ENCODE data around the gene PAM16.

Gene PAM16

DNA sequence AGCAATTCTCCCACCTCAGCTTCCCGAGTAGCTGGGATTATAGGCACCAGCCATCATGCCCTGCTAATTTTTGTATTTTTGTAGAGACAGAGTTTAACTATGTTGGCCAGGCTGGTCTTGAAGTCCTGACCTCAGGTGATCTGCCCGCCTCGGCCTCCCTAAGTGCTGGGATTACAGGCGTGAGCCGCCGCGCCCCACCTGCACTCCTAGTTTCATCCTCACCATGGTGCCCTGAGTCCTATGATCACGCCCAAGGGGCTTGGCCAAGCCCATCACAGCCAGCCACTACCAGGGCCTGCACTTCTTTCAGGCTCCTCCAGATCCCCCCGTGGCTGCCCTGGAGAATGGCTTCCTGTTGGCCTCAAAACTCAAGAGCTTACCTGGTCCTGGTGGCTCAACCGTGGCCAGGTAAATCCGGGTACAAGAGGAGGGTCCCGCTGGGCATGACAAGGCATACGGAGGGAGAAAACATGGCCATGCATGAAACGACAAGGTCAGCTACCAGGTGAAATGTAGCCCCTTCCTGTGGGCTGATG is 57.9 kb downstream of the PAM16 start:
- DNase-seq = no peak
- intact Hi-C loops (cut with DNase I) = loop anchor here (5.0 kb wide), 1 partner anchor 34 kb away; no protein-coding TSS in a partner anchor

DNA sequence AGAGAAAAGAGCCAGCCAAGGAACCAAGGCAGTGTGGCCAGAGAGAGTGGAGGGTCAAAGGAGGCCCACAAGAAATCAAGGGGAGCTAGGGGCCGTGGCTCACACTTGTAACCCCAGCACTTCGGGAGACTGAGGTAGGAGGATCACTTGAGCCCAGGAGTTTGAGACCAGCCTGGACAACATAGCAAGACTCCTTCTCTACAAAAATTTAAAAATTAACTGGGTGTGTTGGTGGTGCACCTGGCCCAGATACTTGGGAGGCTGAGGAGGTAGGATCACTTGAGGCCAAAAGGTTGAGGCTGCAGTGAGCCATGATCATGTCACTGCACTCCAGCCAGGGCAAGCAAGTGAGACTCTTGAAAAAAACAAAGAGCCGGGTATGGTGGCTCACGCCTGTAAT is 59.4 kb downstream of the PAM16 start:
- intact Hi-C loops (cut with DNase I) = loop anchor here (5.0 kb wide), 1 partner anchor 36 kb away; no protein-coding TSS in a partner anchor

More for the DNA sequence above, 59.4 kb downstream of the PAM16 start:
- no peak for DNase-seq

Data from head of caudate nucleus (tissue), 42 donors.